HG02970 (cell line): ENCODE data around the gene TRIM44.
"Not testable (repeated sequence)": the region's sequence is repeated elsewhere in the genome, so short reads cannot be mapped to it uniquely, and the experiment has no call there.

Source experiments
- ATAC-seq: cut with Tn5 transposase; IDR thresholded peaks from one replicate; pipeline ENCODE4 v1.9.1; 2021; ENCODE audit warnings: mild to moderate bottlenecking, moderate library complexity, moderate number of reproducible peaks; ENCODE audit not compliant: unreplicated experiment, low FRiP score

TRIM44 gene

DNA sequence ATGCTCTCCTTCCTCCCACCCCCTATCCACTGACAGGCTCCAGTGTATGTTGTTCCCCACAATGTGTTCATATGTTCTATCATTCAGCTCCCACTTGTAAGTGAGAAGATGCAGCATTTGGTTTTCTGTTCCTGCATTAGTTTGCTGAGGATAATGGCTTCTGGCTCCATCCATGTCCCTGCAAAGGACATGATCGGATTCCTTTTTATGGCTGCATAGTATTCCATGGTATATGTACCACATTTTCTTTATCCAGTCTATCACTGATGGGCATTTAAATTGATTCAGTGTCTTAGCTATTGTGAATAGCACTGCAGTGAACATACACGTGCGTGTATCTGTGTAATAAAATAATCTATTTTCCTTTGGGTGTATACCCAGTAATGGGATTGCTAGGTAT is 5.8 kb downstream of the TRIM44 start:
- ATAC-seq: not testable (repeated sequence)

DNA sequence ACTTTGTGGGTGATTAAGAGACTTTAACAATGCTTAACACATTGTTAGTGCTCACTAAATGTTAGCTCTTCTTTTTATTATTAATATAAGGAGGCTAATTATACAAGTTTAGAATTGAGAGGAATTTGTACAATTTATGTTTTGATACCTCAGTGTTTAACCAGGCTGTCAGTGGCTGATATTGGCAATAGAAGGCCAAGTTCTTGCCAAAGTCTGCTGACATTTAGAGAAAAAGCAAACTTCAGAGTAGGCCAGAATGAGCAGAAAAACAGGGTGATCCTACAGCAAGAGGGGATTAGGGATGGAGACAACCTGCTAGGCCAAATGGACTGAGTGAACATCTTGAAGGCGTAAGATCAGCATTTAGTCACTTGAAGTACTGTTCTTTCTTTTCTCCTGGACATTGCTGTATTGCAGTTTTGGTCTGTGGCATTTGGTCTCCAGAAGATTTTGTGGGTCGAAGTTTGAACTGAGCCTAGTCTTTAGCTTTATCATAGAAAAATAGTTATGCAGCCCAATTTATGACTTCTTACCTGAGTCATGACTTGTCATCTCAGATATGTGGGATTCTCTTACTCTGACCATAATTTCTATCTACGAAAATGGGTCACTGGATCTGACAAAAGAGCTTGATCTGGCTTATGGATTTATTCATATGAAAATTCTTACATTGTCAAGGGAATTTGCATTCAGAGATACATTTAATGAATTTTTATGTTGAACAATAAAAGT is 9.0 kb downstream of the TRIM44 start:
- no peak for ATAC-seq

DNA sequence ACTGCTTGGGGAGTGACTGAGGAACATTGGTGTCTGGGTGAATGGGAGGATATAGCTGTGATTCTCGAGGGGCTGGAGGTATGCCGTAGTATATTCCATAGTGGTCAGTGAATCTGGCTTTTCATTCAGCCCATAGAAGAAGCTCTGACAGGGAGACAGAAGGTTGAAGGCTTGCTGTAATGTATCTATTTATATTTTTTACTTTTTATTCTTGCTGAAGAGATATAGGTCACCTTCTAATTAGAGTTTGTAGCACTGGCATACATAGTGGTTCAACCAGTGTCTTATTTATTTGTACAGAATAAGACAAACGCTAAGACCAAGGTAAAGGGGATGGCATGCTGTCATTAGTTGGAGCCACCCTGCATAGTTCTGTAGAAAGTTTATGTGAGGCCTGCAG is 10.0 kb downstream of the TRIM44 start:
- ATAC-seq: no peak

DNA sequence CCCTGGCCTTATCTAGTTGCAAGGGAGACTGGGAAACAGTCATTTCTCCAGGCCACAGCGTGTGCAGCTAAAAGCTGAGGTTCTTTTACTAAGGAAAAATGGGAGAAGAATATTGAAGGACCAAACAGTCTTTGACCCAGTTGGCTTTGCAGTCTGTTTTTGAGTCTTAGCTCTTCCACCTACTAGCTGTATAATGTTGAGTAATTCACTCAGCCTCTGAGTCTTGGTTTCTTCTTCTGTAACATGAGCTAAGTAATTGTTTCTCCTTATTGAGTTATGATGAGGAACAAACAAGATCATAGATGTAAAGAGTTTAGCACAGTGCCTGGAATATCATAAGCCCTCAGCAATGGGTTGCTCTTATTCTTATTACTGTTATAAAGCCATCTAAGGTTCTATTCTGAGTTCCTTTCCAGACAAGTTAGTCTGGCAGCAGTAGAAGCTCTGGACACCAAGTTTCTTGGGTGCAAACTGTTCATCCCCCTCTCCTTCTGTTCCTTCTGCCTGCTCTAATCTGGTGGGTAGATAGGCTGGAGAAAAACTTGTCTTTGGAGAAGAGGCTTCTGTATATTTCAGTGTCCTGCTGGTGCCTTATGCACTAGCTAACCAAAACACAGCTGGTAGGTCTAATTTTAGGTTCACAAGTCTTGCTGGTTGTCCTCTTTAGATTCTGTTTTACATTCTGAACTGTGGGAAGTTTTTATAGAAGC is 13.5 kb downstream of the TRIM44 start:
- no peak for ATAC-seq

DNA sequence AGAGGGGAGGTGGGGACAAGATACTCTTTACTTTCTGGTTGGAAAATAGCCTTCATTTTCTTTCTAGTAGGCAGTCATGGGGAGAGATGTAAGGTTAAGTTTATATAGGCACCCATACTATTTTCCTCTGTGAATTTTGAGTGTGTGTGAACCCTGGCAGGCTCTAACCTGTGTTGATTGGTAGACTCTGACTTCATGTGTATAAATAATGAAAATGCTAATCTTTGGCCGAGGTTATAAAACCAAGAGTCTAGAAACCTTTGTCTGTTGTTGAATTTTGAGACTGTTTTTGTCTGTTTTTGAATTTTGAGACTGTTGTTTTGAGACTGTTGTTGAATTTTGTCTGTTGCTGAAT is 14.0 kb downstream of the TRIM44 start:
- no peak for ATAC-seq

DNA sequence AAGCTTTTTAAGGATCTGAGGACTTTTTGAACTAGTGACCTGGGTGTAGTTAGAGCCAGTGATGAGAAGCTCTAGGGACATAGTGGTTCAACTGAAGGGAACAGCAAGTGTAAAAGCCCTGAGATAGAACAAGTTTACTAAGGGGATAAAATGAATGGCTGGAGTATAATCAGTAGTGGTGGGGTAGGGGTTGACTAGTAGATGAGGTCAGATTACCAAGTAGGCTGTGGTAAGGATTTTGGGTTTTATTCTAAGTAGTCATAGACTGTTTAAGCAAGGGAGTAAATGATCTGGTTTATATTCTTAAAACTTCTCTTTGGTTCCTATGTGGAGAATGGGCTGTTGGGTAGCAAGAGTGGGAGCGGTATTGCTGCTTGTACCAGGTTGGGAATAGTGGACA is 15.3 kb downstream of the TRIM44 start:
- no peak for ATAC-seq

DNA sequence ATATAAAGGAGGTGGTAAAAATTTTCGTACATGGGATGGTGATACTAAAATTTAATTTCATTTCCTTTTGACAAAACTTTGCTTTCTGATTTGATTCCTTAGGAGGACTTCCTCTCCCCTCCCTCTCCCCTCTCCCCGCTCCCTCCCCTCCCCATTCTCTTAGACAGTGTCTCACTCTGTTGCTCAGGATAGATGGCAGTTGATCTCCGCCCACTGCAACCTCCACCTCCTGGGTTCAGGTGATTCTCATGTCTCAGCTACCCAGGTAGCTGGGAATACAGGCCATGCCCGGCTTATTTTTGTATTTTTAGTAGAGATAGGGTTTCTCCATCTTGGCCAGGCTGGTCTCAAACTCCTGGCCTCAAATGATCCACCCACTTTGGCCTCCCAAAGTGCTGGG is 15.9 kb downstream of the TRIM44 start:
- no peak for ATAC-seq

DNA sequence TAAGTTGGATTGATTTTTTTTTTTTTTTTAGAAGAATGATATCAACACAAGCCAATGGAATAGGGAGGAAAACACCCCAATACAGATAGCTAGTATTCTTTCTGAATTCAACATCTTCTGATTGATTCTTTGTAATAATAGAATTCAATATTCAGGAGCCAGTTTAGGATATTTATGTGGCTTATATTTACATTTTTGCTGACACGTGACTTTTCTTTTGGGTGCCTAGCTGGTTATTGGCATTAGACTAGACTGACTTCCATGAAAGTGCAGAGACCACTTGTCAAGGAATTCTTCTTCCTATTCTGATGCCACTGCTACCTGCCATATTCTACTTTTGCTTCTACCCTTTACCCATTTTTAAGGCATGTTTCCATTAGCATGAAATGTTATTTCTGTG is 16.4 kb downstream of the TRIM44 start:
- no peak for ATAC-seq

DNA sequence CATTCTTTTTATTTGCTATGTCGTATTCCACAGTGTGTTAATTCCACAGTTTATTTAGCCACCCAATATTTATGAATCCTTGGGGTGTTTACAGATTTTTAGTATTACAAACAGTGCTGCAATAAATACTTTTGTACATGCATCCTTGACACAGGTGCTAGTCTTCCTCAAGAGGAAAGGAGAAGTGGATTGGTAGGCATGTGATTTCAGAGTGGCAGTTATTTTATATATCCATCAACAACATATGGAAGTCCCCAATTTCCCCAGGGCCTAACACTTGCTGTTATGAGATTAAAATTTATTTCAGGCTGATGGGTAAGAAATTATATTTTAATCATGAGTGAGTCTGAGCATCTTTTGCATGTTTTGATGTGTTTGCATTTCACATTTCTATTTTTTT is 17.9 kb downstream of the TRIM44 start:
- no peak for ATAC-seq

DNA sequence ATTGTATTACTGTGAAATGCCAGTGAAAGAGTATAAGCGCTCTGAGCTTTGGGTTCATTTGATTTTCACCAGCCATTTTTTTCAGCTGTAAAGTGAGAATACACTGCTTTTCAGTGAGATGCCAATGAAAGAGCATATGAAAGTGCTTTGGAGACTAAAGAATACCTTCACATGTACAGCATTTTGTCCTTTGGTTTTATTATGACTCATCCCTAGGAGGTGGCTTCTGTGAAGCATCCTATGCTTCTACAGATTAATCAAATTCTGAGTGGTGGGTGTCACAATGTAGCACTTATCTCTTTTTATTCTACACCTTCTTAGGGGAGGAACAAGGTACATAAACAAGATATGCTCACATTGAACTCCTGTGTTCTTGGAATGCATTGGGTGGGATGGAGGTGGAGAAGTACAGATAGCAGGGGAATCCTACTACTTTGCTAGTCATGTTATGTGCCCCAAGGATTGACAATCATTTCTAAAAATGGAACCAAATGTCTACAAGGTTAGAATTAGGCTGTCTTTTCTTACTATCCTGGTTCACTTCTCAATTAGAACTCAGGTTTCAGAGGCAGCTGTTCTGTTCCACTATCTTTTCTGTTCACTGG is 18.7 kb downstream of the TRIM44 start:
- ATAC-seq: no peak

DNA sequence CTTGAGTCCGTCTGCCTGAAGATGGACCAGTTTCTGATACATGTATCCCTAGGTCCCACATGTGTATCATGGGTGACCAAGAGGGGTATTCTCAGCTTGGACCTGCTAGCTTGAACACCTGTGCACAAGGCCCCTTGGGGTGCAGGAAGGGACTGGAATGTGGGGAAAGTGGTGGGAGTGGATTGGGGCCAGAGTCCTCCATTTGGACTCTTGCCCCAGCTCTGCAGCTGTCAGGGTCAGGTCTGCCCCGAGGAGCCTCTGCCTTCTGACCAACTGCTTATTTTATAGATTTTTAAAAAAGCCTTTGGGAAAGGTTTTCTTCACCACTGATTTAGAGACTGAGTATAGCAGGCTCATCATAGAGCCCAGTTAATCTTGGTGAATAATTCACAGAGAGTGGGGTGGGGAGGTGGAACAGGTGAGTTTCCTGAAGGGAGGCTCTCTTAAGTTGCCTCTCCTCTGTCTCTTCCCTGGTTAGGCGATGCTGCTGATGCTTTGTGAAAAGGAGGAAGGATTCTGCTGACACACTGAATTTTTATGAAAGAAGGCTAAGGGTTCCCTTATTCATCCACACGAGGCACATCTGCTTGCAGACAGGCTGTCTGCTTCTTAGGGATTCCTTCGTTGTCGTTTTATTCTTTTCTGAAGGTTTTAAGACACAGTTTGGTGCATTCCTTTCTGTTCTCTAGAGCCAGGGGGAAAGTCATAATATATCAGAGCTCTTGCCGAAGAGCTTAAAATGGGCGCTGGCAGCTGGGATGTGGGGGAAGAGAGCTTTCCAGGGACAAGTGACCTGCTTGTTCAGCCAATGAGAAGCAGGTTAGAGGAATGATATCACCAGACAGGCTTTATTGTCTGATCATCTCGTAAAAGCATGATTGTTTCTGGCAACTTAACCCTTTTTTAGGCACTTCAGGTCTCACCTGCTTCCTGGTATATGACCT is 19.9 kb downstream of the TRIM44 start:
- ATAC-seq: no peak

DNA sequence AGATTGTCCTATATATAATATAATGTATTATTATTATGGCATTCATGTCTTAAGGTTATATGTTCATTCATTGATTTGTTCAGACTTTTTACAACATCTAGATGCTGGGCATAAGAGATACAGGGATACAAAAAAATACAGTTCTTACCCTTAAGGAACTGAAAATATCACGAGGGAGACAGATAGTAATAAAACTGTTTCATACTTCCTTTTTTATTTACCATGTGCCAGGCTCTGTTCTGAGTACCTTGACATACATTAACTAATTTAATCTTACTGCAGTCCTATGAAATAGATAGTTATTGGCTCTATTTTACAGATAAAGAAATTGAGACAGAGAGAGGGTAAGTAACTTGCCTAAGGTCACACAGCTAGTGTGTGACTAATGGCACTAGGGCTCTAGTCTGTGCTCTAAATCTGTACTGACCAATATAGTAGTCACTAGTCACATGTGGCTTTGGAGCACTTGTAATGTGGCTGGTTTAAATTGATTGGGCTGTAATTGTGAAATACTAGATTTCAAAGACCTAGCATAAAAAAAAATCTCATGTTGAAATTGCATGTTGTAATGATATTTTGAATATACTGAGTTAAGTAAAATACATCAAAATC is 21.3 kb downstream of the TRIM44 start:
- ATAC-seq: peak; percentile 54

DNA sequence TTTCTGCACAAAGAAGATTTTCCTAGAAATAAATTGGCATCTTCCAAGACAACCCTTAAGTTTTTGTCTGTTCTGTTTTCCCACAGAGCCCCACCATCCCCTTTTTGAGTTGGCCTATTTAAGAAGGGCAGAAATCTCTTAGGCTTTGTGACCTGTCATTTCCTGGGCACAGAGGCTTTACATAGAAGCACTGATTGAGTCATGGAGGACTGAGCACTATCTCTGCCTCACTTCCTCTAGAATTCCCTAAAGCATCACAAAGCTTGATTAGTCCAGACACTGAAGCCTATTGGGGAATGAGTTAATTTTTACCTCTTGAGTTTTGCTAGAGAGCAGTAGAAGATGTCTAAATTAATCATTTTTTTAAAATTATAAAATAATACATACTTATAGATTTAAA is 25.4 kb downstream of the TRIM44 start:
- no peak for ATAC-seq

DNA sequence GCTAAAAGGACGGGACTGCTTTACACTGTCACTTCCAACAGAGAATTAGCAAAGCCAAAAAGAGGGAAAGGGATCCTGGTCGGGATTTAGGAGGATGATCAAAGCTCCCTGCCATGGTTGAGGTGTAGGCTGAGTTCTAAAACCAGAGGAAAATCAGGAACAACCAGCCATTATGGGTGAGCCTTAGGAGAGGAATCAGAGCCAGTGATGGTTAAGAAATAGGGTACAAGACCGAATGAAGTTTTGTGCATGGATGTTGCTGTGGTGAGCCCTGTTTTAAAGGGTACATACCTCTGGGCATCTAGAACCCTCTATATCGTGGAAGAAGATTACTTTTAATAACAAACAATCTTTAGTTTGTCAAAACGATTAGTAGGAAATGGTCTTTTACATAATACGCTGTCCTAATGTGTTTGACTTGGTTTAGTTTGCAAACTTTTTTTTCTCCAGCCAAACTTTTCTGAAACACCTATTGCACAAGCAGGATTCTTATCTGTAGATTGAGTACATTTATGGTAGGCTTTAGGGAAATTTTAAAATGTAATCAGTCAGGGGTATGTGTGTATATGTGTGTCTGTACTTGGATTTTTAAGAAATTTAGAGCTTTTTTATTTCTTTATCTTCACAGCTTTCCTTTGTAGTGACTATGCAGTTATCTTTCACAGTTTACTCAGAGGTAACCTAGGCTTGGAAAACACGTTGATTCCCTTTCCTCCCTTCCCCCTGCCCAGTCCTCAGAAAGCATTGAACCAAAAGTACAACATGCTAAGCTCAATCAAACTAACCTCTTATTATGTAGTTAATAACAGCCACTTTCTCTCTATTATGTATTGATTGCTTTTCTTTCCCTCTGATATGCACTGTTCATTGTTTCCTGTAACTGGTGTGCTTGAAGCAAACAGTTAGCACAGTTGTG is 26.8 kb downstream of the TRIM44 start:
- ATAC-seq: no peak

DNA sequence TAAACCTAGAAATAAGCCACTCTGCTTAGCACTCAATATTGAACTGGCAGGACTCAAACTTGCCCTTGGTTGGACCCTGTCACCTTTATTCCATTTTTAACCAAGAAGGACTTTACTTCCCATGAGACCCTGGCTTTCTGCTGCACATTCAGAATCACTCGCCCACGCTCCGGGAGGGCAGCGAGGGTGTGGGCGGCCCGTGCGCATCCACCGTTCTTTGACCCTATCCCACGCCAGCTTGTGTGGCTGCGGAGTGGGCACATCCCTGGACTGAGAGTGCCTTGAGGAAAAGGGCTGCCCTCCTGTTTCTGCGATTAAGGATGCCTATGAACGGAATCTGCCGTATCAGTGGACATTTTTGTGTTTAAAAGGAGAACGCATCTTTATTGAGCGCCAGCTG is 39.6 kb downstream of the TRIM44 start:
- ATAC-seq: no peak

DNA sequence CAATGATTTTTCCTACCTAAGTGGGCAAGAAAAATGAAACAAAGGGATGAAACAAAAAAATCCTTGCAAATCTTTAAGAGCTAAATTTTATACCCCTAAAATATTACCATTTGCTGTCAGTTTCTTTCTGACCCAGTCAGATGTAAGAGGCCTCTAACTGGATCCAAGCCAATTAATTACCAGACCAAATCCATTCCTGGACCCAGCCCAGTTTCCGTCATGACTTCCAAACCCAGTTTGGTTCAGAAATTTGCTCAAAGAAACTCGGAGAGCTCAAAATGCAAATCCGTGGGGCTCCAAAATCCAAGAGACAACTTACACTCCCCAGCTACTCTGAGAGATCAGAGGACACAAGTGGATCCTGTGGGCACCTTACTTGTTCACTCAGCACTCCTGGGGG is 46.8 kb downstream of the TRIM44 start:
- no peak for ATAC-seq

DNA sequence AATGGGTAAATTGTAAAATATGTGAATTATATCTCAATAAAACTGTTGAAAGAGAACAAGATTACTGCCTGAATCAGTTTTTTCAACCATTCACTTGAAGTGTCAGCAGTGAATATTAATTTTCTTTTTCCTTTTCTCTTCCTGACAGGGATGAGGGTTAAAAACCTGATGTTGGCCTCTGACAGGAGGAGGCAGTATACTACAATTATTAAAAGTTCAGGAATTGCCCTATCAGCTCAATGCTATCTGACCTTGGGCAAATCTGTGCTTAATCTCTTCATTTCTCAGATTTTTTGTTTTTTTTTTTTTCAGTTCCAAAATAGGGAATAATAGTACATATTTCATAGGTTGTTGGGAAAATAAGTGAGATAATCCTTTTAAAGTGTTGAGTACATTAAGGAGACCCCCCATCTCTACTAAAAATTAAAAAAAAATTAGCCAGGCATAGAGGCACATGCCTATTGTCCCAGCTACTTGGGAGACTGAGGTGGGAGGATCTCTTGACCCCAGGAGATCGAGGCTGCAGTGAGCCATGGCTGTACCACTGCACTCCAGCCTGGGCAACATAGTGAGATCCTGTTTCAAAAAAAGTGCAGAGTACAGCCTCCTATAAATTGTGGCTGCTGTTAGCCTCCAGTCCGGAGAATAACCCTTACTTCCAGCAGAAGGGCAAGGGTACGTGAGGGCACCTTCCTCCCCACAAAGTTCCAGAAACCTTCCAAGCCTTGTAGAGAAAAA is 48.8 kb downstream of the TRIM44 start:
- no peak for ATAC-seq

DNA sequence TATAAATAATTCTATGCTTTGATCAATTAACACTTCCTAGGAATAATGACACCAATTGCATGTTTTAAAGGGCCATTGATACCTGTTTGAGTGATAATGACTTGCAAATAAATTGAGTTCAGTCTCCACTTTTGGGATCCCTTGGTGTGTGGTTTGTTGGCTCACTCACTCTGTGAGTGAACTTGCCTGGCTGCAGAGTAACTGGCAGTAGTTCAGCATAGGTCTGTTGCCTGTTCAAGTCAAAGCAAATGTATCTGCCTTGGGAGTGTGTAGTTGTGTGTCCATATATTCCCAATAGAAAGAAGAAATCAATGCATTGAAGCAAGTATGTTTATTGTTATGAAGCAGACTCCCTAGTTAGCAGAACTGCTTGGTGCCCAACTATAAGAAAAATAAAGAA is 49.3 kb downstream of the TRIM44 start:
- no peak for ATAC-seq

DNA sequence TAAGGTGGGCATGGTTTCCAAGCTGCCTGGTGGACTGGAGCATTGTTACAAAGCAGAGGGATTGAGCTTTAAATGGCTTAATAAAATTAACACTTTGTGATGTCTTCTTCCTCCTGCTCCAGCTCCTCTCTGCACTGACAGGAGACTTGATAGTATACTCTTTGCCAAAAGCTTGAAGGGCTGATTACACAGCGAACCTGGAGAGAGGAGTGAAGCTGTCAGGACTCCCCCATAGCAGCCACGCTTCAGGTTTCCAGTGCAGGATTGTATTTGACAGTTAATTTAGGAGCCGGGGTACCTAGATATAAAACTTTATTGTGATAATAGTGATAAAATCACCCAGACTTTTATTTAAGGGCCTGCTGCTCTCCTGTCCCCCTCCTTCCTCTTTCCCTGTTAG is 50.0 kb downstream of the TRIM44 start:
- ATAC-seq: no peak
